Progenitor cell of endocrine pancreas (in vitro differentiated cells): ENCODE results near the gene ATP6V0D1. TPM values are rescaled to one million over a fixed set of nuclear protein-coding genes. Genes with fewer than 3 reads are reported as not detected.

ENCODE experiments used
- DNase-seq: peaks from one replicate; pipeline ENCODE4 v3.0.0; 2021; ENCODE audit warnings: low spot score; ENCODE audit not compliant: unreplicated experiment
- H3K27ac Mint-ChIP-seq: 2 replicates; pipeline ENCODE4 v1.8.0; 2021; ENCODE audit warnings: mild to moderate bottlenecking, moderate library complexity, mixed read lengths
- H3K27me3 Mint-ChIP-seq: 2 replicates; pipeline ENCODE4 v1.8.0; 2021; ENCODE audit warnings: mixed read lengths
- H3K36me3 Mint-ChIP-seq: 2 replicates; pipeline ENCODE4 v1.8.0; 2022; ENCODE audit warnings: mixed read lengths; ENCODE audit not compliant: insufficient read depth
- H3K4me1 Mint-ChIP-seq: 2 replicates; pipeline ENCODE4 v1.8.0; 2021; ENCODE audit warnings: low read depth, mixed read lengths
- H3K4me3 Mint-ChIP-seq: 2 replicates; pipeline ENCODE4 v1.8.0; 2021; ENCODE audit warnings: low read depth, mild to moderate bottlenecking, moderate library complexity, mixed read lengths
- H3K9me3 Mint-ChIP-seq: 2 replicates; pipeline ENCODE4 v1.8.0; 2021; ENCODE audit warnings: low read depth, mixed read lengths
- total RNA-seq: library from RNA; stranded (reverse); gene quantifications from 2 replicates; pipeline ENCODE4 v1.2.1, GENCODE V29; 2021
- TF ChIP-seq, protein P1 (sequence below): fragments of 200-600 bp; sonication (generic); IDR thresholded peaks from one replicate; pipeline ENCODE4 v1.5.0; 2021; ENCODE audit warnings: antibody characterized with exemption, mild to moderate bottlenecking; ENCODE audit not compliant: unreplicated experiment

Gene ATP6V0D1
- total RNA-seq, 1 donor from 2014 or later: 65.3 TPM

- H3K4me3 Mint-ChIP-seq: no peak overlapping the region
- no peak overlapping the region for H3K27ac Mint-ChIP-seq
- DNase-seq: no peak
- TF ChIP-seq, protein P1, sequence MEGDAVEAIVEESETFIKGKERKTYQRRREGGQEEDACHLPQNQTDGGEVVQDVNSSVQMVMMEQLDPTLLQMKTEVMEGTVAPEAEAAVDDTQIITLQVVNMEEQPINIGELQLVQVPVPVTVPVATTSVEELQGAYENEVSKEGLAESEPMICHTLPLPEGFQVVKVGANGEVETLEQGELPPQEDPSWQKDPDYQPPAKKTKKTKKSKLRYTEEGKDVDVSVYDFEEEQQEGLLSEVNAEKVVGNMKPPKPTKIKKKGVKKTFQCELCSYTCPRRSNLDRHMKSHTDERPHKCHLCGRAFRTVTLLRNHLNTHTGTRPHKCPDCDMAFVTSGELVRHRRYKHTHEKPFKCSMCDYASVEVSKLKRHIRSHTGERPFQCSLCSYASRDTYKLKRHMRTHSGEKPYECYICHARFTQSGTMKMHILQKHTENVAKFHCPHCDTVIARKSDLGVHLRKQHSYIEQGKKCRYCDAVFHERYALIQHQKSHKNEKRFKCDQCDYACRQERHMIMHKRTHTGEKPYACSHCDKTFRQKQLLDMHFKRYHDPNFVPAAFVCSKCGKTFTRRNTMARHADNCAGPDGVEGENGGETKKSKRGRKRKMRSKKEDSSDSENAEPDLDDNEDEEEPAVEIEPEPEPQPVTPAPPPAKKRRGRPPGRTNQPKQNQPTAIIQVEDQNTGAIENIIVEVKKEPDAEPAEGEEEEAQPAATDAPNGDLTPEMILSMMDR: no peak
- H3K4me1 Mint-ChIP-seq: peaks cover 12% of the 10 kb centered on the region
- no peaks in the 10 kb centered on the region for H3K9me3 Mint-ChIP-seq
- H3K36me3 Mint-ChIP-seq: no peaks in the 10 kb centered on the region
- peaks cover 52% of the 10 kb centered on the region for H3K27me3 Mint-ChIP-seq
Measured at GRCh38 chr16:67425061-67425460, 55.9 kb downstream of the ATP6V0D1 start.

DNA sequence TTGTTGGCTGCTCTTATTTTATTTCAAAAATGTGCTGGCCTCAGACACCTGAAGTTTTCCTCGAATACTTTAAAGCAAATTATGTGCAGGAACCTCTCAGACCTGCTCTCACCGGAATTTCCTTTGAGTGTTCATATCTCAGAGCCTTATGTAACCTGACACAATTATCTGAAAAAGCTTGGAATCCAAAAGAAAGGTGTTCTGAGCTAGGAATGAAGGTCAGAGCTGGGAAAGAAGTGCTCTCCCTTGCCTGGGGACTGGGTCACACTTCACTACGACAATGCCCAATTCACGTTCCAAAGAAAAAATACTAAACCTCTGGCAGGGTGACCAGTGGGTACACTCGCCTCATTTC lies 56.7 kb downstream of the ATP6V0D1 start:
- Mint-ChIP-seq H3K27me3 (peaks cover 51% of the 10 kb centered on the region), H3K9me3 (no peaks in the 10 kb centered on the region), H3K36me3 (no peaks in the 10 kb centered on the region), H3K4me1 (peaks cover 12% of the 10 kb centered on the region), H3K27ac (no peak overlapping the region), H3K4me3 (no peak overlapping the region)
- DNase-seq: no peak
- TF ChIP-seq, protein P1: no peak

GRCh38 chr16:67423611-67424260 lies 57.2 kb downstream of the ATP6V0D1 start:
- TF ChIP-seq, protein P1: no peak
- peaks cover 47% of the 10 kb centered on the region for H3K27me3 Mint-ChIP-seq
- H3K27ac Mint-ChIP-seq: no peak overlapping the region
- DNase-seq: no peak
- no peak overlapping the region for H3K4me3 Mint-ChIP-seq
- no peaks in the 10 kb centered on the region for H3K9me3 Mint-ChIP-seq
- peaks cover 12% of the 10 kb centered on the region for H3K4me1 Mint-ChIP-seq
- no peaks in the 10 kb centered on the region for H3K36me3 Mint-ChIP-seq

- H3K27me3 Mint-ChIP-seq: peaks cover 44% of the 10 kb centered on the region
- H3K4me1 Mint-ChIP-seq: peaks cover 12% of the 10 kb centered on the region
- no peak overlapping the region for H3K27ac Mint-ChIP-seq
- H3K36me3 Mint-ChIP-seq: no peaks in the 10 kb centered on the region
- TF ChIP-seq, protein P1: no peak
- no peak overlapping the region for H3K4me3 Mint-ChIP-seq
- H3K9me3 Mint-ChIP-seq: no peaks in the 10 kb centered on the region
- DNase-seq: no peak
Measured at GRCh38 chr16:67423015-67423414, 57.9 kb downstream of the ATP6V0D1 start.

DNA sequence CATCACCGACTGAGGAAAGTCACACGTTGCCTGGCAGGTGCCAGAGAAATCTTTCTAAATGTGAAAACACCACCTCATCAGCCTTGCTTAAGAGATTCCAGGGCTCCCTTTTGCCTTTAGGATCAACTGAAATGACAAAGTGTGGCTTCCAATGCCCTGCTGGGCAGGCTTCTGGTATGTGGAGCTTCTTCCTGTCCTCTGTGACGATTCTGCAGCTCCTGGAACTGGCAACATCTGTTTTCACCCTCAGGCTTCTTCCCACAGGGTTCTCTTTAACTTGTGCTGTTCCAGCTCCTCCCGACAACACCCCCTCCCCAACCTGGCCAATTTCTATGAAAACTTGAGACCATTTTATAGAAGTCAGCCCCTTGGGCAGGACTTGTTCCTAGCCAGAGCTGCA lies 59.9 kb downstream of the ATP6V0D1 start:
- no peak overlapping the region for H3K27ac Mint-ChIP-seq
- H3K4me1 Mint-ChIP-seq: peaks cover 14% of the 10 kb centered on the region
- no peak overlapping the region for H3K4me3 Mint-ChIP-seq
- TF ChIP-seq, protein P1: no peak
- DNase-seq: no peak
- H3K27me3 Mint-ChIP-seq: peaks cover 40% of the 10 kb centered on the region
- no peaks in the 10 kb centered on the region for H3K9me3 Mint-ChIP-seq
- no peaks in the 10 kb centered on the region for H3K36me3 Mint-ChIP-seq
